Coronary artery (tissue), 2 donors: ENCODE measurements around the gene ABCA9.
"Not testable (repeated sequence)": the region's sequence is repeated elsewhere in the genome, so short reads cannot be mapped to it uniquely, and the experiment has no call there.

Experiments used
- DNase-seq: peaks from one replicate; pipeline ENCODE4 v3.0.0-alpha.2; 2017; ENCODE audit warnings: low spot score
- H3K27ac ChIP-seq, 2 donors: fragments of 200-600 bp; sonication (generic); one replicate each; pipeline ENCODE4 v1.5.1; 2016 to 2019
- H3K4me3 ChIP-seq: fragments of 200-600 bp; sonication (generic); 2 replicates; pipeline ENCODE4 v1.5.1; 2016; ENCODE audit warnings: mild to moderate bottlenecking, moderate library complexity
- CTCF ChIP-seq: fragments of 200-600 bp; sonication (generic); IDR thresholded peaks from one replicate; pipeline ENCODE4 v1.5.1; 2019; ENCODE audit warnings: antibody characterized with exemption

ABCA9 gene

GRCh38 chr17:68944435-68945035, 116.2 kb downstream of the ABCA9 start:
- DNase-seq = no peak
- H3K27ac ChIP-seq = no peak overlapping the region
- no peak for TF ChIP-seq CTCF
- no peak overlapping the region for H3K4me3 ChIP-seq

- DNase-seq, H3K27ac ChIP-seq, H3K4me3 ChIP-seq: not testable (repeated sequence)
Observed at GRCh38 chr17:68943812-68944182, 116.9 kb downstream of the ABCA9 start.

GRCh38 chr17:68943123-68943811, 117.5 kb downstream of the ABCA9 start:
- no peak overlapping the region for H3K27ac ChIP-seq
- no peak for TF ChIP-seq CTCF
- DNase-seq = no peak
- no peak overlapping the region for H3K4me3 ChIP-seq

GRCh38 chr17:68942389-68942788, 118.3 kb downstream of the ABCA9 start:
- H3K27ac ChIP-seq = no peak overlapping the region
- DNase-seq = no peak
- no peak for TF ChIP-seq CTCF
- no peak overlapping the region for H3K4me3 ChIP-seq

- H3K4me3 ChIP-seq = no peak overlapping the region
- TF ChIP-seq CTCF = no peak
- no peak overlapping the region for H3K27ac ChIP-seq
- DNase-seq = no peak
Observed at GRCh38 chr17:68941761-68942160, 119.0 kb downstream of the ABCA9 start.

GRCh38 chr17:68939195-68939594, 121.5 kb downstream of the ABCA9 start:
- no peak for TF ChIP-seq CTCF
- Histone ChIP-seq H3K4me3 (no peak overlapping the region), H3K27ac (no peak overlapping the region)
- DNase-seq = no peak

GRCh38 chr17:68937890-68938514, 122.7 kb downstream of the ABCA9 start:
- Histone ChIP-seq H3K27ac (no peak overlapping the region), H3K4me3 (no peak overlapping the region)
- TF ChIP-seq CTCF = no peak
- DNase-seq = no peak
